NCI-H1048 (cell line): Measurements from ENCODE around the gene MRTFA.

Experiments
- DNase-seq: peaks from one replicate; lab custom pipeline; 2025; lab: John Stamatoyannopoulos, UW

Gene MRTFA

GRCh38 chr22:40410731-40411505 is 225.6 kb downstream of the MRTFA start:
- DNase-seq = no peak

GRCh38 chr22:40410272-40410671 is 226.2 kb downstream of the MRTFA start:
- DNase-seq = no peak

- no peak for DNase-seq
Measured at GRCh38 chr22:40409613-40410113, 226.9 kb downstream of the MRTFA start.

- DNase-seq = no peak
Measured at GRCh38 chr22:40408718-40409612, 227.6 kb downstream of the MRTFA start.

GRCh38 chr22:40407831-40408717 is 228.4 kb downstream of the MRTFA start:
- no peak for DNase-seq

GRCh38 chr22:40407021-40407761 is 229.3 kb downstream of the MRTFA start:
- no peak for DNase-seq

- no peak for DNase-seq
Measured at GRCh38 chr22:40406063-40406890, 230.2 kb downstream of the MRTFA start.

- no peak for DNase-seq
Measured at GRCh38 chr22:40405178-40406062, 231.1 kb downstream of the MRTFA start.

- no peak for DNase-seq
Measured at GRCh38 chr22:40404251-40405177, 232.0 kb downstream of the MRTFA start.

GRCh38 chr22:40403651-40404050 is 232.9 kb downstream of the MRTFA start:
- no peak for DNase-seq

- no peak for DNase-seq
Measured at GRCh38 chr22:40403141-40403540, 233.4 kb downstream of the MRTFA start.

- DNase-seq = no peak
Measured at GRCh38 chr22:40401981-40402406, 234.5 kb downstream of the MRTFA start.

GRCh38 chr22:40401532-40401931 is 235.0 kb downstream of the MRTFA start:
- DNase-seq = no peak

- DNase-seq = no peak
Measured at GRCh38 chr22:40400159-40400558, 236.4 kb downstream of the MRTFA start.

- no peak for DNase-seq
Measured at GRCh38 chr22:40399621-40400020, 236.9 kb downstream of the MRTFA start.

- DNase-seq = no peak
Measured at GRCh38 chr22:40397396-40397795, 239.1 kb downstream of the MRTFA start.

- DNase-seq = peak; percentile 45
Measured at GRCh38 chr22:40396882-40397281, 239.6 kb downstream of the MRTFA start.

- DNase-seq = no peak
Measured at GRCh38 chr22:40395607-40396006, 240.9 kb downstream of the MRTFA start.
